Effector CD8-positive, alpha-beta T cell (primary cell): ENCODE measurements around the gene EEF1AKMT3.
"Not testable (repeated sequence)": the region's sequence is repeated elsewhere in the genome, so short reads cannot be mapped to it uniquely, and the experiment has no call there.

ENCODE experiments used
- DNase-seq: peaks from one replicate; lab custom pipeline; 2025; lab: John Stamatoyannopoulos, UW

EEF1AKMT3 gene

GRCh38 chr12:57765698-57766463 lies 6.5 kb upstream of the EEF1AKMT3 start:
- no peak for DNase-seq

GRCh38 chr12:57766464-57767304 lies 5.7 kb upstream of the EEF1AKMT3 start, which contains the start of gene CYP27B1:
TSS of gene CYP27B1 (minus strand) at chr12:57767078. CDS start at chr12:57767041, 37 bp downstream.
- no peak for DNase-seq

- no peak for DNase-seq
Measured at GRCh38 chr12:57767305-57767698, 5.1 kb upstream of the EEF1AKMT3 start.

- no peak for DNase-seq
Measured at GRCh38 chr12:57767876-57768275, 4.5 kb upstream of the EEF1AKMT3 start.

GRCh38 chr12:57769594-57769993 lies 2.8 kb upstream of the EEF1AKMT3 start:
- no peak for DNase-seq

- DNase-seq: no peak
Measured at GRCh38 chr12:57770734-57771133, 1.7 kb upstream of the EEF1AKMT3 start.

- peak; percentile 73 for DNase-seq
Measured at GRCh38 chr12:57771236-57771872, 1.1 kb upstream of the EEF1AKMT3 start.

GRCh38 chr12:57771873-57772428 lies 463 bp upstream of the EEF1AKMT3 start, which contains the start of gene METTL1:
TSS of gene METTL1 (minus strand) at chr12:57772105. CDS start at chr12:57772083, 22 bp downstream.
- DNase-seq: peak; percentile 78

GRCh38 chr12:57774634-57775033 lies 2.2 kb downstream of the EEF1AKMT3 start:
- DNase-seq: not testable (repeated sequence)

- no peak for DNase-seq
Measured at GRCh38 chr12:57775044-57775443, 2.6 kb downstream of the EEF1AKMT3 start.

- no peak for DNase-seq
Measured at GRCh38 chr12:57775563-57776246, 3.3 kb downstream of the EEF1AKMT3 start.

- no peak for DNase-seq
Measured at GRCh38 chr12:57776247-57776587, 3.8 kb downstream of the EEF1AKMT3 start.

- DNase-seq: no peak
Measured at GRCh38 chr12:57777367-57777766, 5.0 kb downstream of the EEF1AKMT3 start.

GRCh38 chr12:57777911-57778310 lies 5.5 kb downstream of the EEF1AKMT3 start:
- no peak for DNase-seq

GRCh38 chr12:57779736-57780135 lies 7.3 kb downstream of the EEF1AKMT3 start:
- DNase-seq: no peak

GRCh38 chr12:57780284-57780897 lies 8.0 kb downstream of the EEF1AKMT3 start:
- DNase-seq: no peak

- DNase-seq: no peak
Measured at GRCh38 chr12:57781244-57781643, 8.8 kb downstream of the EEF1AKMT3 start.

- DNase-seq: no peak
Measured at GRCh38 chr12:57781801-57782200, 9.4 kb downstream of the EEF1AKMT3 start.

GRCh38 chr12:57782243-57782607 lies 9.8 kb downstream of the EEF1AKMT3 start:
- DNase-seq: no peak

GRCh38 chr12:57782608-57783465 lies 10.4 kb downstream of the EEF1AKMT3 start, which contains the start of gene TSFM:
TSS of gene TSFM (plus strand) at chr12:57782787. CDS start at chr12:57782802, 15 bp downstream.
- peak; percentile 95 for DNase-seq
